GM13977 (cell line): ENCODE measurements around the gene FBXO31.

Experiments
- DNase-seq: peaks from one replicate; pipeline ENCODE4 v3.0.0; 2012; ENCODE audit warnings: low spot score
- in situ Hi-C: fragments of 300-500 bp; cut with MboI; formaldehyde crosslinking; loops from one replicate; pipeline ENCODE4 v1.12.0; 2022; ENCODE audit warnings: low sequenced_read_pairs, low pct_unique_long_range_greater_than_20kb, mixed read lengths, inconsistent platforms; ENCODE audit not compliant: unreplicated experiment
- TF ChIP-seq, protein P1 (sequence below): IDR thresholded peaks from 2 replicates; pipeline ENCODE4 v1.5.1; 2012; ENCODE audit warnings: mild to moderate bottlenecking, control low read depth; ENCODE audit not compliant: insufficient read depth; ENCODE audit errors: extremely low read depth, missing control alignments

FBXO31 gene

DNA sequence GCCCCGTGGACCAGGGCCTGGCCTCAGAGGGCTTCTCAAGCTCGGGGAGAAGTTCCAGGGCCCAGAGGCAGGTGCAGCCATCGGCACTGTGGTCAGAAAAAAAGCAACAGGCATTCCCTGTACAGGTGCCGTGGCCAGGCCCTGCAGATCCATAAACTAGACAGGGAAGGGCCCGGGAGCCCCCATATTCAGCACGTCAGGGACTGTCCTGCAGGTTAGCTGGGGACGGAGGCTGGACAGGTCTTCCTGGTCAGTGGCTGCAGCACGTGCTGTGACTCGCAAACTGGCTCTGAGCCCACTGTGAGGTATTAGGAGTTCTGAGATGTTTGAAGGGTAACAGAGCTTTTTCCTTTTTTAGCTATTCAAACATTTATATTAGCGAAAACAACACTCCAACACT, 51.4 kb downstream of the FBXO31 start:
- no peak for DNase-seq
- in situ Hi-C loops: no loop called here
- TF ChIP-seq, protein P1, sequence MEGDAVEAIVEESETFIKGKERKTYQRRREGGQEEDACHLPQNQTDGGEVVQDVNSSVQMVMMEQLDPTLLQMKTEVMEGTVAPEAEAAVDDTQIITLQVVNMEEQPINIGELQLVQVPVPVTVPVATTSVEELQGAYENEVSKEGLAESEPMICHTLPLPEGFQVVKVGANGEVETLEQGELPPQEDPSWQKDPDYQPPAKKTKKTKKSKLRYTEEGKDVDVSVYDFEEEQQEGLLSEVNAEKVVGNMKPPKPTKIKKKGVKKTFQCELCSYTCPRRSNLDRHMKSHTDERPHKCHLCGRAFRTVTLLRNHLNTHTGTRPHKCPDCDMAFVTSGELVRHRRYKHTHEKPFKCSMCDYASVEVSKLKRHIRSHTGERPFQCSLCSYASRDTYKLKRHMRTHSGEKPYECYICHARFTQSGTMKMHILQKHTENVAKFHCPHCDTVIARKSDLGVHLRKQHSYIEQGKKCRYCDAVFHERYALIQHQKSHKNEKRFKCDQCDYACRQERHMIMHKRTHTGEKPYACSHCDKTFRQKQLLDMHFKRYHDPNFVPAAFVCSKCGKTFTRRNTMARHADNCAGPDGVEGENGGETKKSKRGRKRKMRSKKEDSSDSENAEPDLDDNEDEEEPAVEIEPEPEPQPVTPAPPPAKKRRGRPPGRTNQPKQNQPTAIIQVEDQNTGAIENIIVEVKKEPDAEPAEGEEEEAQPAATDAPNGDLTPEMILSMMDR: no peak

GRCh38 chr16:87331241-87331801, 52.3 kb downstream of the FBXO31 start:
- in situ Hi-C loops: no loop called here
- no peak for DNase-seq
- TF ChIP-seq, protein P1: no peak

GRCh38 chr16:87330646-87331045, 52.9 kb downstream of the FBXO31 start:
- TF ChIP-seq, protein P1: no peak
- DNase-seq: no peak
- in situ Hi-C loops: no loop called here

DNA sequence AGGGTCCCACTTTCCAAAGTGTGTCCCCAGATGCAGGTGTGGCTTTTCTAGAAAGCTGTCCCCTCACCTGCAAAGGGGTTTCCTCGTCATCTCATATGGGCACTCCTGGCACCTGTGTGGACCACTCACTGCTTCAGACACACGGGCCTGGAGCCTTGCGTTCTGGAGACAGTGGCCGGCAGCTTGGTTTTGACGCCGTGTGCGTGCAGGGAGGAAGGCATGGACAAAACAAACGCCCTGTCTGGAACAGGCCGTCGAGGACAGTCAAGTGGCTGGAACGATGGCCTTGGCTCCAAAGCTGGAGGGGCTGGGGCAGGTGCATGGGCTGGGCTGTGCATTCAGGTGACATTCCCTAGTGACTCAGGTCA, 53.3 kb downstream of the FBXO31 start:
- in situ Hi-C loops: no loop called here
- TF ChIP-seq, protein P1: no peak
- DNase-seq: no peak

GRCh38 chr16:87329436-87330256, 53.9 kb downstream of the FBXO31 start:
- in situ Hi-C loops: no loop called here
- TF ChIP-seq, protein P1: no peak
- no peak for DNase-seq

- in situ Hi-C loops: no loop called here
- DNase-seq: no peak
- TF ChIP-seq, protein P1: no peak
Observed at GRCh38 chr16:87328846-87329245, 54.7 kb downstream of the FBXO31 start.
